GM19468 (cell line): ENCODE results near the gene CH25H.
"Not testable (repeated sequence)": the region's sequence is repeated elsewhere in the genome, so short reads cannot be mapped to it uniquely, and the experiment has no call there.

Experiments
- ATAC-seq: cut with Tn5 transposase; IDR thresholded peaks from one replicate; pipeline ENCODE4 v1.9.1; 2021; ENCODE audit warnings: mild to moderate bottlenecking, moderate library complexity, moderate number of reproducible peaks; ENCODE audit not compliant: unreplicated experiment; ENCODE audit errors: extremely low read depth

The CH25H gene

DNA sequence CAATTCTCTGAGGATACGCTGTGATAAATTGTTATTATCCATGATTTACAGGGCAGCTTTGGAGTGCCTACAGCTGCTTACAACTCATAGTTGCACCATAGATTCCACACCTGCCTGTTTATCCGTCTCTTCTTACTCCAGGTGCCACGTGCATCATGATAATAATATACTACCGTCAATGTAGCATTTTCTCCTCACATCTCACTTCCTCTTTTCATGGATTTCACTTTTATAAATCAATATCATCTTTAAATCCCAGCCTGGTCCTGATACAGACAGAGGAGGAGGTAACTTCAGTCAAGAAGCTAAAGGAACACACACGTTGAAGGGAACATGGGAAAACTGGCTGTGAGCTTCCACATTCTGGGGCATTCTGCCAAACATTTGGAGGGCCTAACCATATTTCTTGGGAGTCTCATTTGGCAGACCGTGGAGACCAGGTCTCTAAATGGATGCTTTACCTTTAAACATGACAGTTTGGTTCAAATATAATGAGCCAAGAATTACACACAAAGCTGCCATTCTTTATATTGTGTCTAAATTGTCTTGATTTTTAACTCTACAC lies 2.4 kb downstream of the CH25H start:
- ATAC-seq = no peak

DNA sequence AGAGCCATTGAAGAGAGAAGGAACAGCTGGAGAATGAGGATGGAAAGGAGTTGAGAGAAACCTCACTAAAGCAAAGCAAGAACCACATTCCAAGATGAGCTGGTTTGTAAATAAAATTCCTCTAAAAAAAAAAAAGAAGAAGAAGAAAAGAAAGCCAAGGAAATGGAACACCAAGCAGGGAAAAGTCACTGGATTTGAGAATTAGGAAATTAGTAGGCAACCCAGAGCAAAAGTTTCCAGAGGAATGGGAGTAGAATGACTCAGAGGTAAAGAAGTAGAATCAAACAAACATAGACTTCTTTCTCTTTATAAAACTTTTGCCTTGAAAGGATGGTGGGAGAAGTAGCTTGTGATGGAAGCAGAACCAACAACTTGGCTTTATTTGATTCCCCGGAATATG lies 3.9 kb downstream of the CH25H start:
- no peak for ATAC-seq

DNA sequence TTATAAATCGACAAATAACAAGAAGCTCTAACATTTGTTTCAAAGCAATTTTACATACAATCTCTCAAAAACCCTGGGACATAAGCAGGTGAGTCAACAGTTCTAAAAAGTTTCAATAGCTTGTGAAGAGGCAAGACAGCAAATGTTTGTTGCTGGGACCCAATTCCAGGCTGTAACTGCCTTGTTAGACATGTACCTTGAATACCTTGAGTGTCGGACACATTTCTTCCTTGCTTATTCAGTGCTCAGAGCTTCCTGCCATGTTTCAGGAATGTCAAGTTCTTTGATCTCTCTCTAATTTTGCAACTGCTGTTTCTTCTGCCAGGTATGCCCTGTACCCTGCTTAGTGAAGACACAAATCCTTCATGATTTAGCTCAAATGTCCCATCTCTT lies 5.1 kb downstream of the CH25H start:
- no peak for ATAC-seq

DNA sequence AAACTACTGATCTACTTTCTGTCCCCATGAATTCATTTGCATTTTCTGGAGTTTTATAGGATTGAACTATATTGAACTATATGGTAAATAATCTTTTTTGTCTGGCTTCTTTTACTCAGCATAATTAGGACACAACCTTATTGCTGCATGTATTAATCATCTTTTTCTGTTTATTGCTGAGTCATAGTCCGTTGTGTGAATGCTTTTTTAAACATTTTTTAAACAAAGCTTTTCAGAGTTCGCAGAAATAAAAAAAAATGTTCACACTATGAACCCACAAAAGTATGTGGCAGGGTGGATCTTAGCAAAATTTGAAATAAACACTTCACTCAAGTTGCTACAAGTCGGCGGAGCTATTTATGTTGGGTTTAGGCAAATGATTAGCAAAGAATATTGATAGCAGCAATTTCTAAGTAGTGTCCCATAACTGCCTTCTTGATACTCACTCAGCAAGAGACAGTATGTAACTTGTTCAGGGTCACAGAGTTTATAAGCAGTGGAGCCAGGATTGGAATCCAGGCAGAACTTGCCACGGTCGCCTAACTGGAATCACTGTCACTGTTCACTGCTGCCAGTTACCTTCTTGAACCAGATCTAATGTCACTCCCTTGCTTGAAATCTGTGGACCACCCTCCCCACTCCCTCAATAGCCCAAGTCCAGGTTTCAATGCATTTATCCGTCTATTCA lies 5.6 kb downstream of the CH25H start:
- ATAC-seq = no peak

DNA sequence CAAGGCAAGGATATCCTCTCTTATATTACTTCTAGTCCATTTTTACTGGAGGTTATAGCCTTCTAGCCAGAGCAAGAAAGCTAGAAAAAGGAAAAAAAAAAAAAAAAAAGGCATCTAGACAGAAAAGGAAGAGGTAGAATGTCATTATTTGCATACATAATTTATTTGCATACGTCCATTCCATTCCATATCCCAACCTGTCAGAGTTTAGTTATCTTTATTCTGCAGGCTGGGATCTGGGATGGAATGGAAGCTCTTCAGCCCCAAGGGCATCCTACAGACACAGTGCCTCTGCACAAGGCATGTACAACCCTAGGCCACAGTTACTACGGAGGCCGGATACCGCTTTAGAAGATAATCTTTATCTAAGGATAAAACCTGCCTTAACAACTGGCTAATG lies 9.6 kb downstream of the CH25H start:
- no peak for ATAC-seq

- not testable (repeated sequence) for ATAC-seq
Measured at GRCh38 chr10:89191301-89191700, 15.8 kb downstream of the CH25H start.

DNA sequence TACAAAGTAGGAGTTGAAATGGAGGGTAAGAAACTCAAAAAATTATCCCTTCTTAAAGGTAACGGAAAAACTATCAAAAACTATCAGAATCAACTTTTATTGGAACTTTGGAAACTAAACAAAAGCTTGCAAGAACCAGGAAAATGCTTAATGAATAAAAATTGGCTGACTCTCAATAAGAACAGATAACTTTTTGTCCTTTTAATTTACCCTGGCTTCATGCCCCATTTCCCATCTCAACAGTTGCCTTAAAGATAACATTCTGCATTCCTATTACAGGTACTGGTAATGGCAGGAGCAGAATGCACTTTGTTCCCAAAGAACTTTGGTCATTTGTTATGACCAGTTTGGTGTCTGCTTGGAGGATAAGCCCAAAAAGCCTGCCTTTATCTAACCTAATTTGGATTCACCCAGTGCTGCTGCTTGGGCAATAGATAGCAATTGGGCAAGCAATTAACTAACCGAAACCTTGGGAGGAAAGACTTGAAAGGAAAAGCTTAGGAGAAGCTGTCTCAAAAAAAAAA lies 17.8 kb downstream of the CH25H start:
- no peak for ATAC-seq

- ATAC-seq = no peak
Measured at GRCh38 chr10:89185658-89186057, 21.5 kb downstream of the CH25H start.

GRCh38 chr10:89184638-89185037 lies 22.5 kb downstream of the CH25H start:
- no peak for ATAC-seq

DNA sequence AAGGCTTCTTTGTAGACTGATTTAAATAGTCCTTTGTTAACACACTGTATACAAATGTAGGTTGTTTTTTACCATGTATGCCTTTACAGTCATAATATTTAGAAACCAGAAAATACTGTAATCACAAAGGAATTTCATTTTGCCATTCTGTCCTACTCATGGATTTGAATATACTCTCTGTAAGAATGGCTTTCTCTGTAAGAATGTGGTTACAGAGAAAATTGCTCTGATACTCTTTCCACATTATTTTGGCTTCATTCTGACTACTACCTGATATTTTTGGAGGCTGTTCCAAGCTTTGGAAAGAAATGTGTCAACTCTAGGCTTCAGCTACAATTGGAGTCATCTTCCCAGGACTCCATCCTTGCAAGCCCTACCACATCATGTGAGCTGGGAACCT lies 23.5 kb downstream of the CH25H start:
- ATAC-seq = no peak

GRCh38 chr10:89182894-89183293 lies 24.2 kb downstream of the CH25H start:
- ATAC-seq = no peak

DNA sequence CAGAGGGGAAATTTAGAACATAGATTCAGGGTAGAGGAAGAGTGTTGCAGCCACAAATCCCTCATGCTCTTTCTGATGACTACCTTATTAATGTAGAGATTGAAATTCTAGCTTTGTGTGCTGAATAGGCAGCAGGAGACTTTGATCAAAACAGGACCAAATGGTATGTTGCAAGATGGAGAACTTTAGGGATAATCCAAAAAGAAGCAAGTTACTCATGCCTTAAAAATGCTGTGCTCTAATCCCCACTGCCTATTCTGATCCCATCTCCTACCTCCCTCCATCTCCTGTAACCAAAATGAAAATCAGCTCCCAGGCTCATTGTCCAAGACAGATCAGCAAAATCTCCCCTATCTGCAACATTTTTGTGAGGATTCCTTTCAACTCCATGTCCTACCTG lies 31.3 kb downstream of the CH25H start:
- no peak for ATAC-seq

DNA sequence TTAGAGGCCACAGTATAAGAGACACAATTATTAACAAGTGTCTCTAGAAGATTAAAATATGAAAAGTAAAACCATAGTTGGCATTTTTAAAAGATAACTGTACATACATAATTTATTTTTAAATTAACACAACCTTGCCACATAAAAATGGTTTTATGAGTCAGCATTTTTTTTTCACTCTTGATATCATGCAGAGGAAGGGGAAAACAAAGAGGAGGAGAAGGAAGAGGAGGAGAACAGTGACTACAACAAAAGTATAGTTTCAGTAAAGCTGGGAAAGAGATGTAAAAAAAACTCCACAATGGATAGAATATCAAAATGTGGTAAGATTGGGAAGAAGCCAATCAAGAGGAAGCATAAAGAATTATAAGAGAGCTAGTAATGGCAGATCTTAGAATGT lies 34.0 kb downstream of the CH25H start:
- no peak for ATAC-seq

GRCh38 chr10:89171996-89172395 lies 35.1 kb downstream of the CH25H start:
- ATAC-seq = no peak

- no peak for ATAC-seq
Measured at GRCh38 chr10:89171263-89171872, 35.7 kb downstream of the CH25H start.

DNA sequence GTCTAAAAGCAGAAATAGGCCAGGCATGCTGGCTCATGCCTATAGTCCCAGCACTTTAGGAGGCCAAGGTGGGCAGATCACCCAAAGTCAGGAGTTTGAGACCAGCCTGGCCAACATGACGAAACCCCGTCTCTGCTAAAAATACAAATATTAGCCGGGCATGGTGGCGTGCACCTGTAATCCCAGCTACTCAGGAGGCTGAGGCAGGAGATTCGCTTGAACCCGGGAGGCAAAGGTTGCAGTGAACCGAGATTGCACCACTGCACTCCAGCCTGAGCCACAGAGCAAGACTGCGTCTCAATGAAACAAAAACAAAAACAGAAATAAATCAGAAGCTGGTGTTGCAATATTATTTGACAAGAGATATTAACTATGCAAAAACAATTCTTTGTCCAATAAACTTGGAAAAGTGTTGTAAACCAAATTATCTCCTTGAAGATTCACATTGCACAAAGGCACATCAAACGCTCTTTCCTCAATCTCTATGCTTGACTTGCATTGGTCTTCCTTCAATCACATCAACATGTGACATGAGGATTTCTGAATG lies 38.7 kb downstream of the CH25H start:
- ATAC-seq = not testable (repeated sequence)

GRCh38 chr10:89167915-89168314 lies 39.2 kb downstream of the CH25H start:
- no peak for ATAC-seq

DNA sequence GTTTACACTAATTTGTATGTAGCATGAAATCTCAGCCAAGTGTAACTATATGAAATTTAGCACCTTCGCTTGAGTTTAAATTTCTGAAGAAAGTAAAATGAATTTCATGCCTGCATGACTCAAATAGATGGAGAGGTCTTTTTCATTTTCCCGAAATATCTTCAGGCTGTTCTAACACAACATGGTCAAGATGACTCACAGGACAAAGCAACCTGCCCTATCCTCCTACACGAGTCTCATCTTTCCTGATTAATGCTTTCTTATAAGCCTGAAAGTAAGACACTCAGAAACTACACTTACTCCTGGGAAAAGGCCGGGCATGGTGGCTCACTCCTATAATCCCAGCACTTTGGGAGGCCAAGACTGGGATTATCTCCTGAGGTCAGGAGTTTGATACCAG lies 41.2 kb downstream of the CH25H start:
- ATAC-seq = no peak

GRCh38 chr10:89164920-89165319 lies 42.2 kb downstream of the CH25H start:
- no peak for ATAC-seq

GRCh38 chr10:89164080-89164479 lies 43.0 kb downstream of the CH25H start:
- ATAC-seq = no peak

GRCh38 chr10:89163265-89163995 lies 43.7 kb downstream of the CH25H start:
- peak; percentile 79 for ATAC-seq
